GM23338 (cell line): ENCODE data around the gene SNX32. TPM values are rescaled to one million over a fixed set of nuclear protein-coding genes. Genes with fewer than 3 reads are reported as not detected.
A peak's percentile ranks its signal among the peaks of the same experiment; 100 is the strongest.

Experiments used
- ATAC-seq: fragments of 200-7000 bp; cut with Tn5 transposase; 3 replicates; pipeline ENCODE4 v1.9.1; 2020
- DNase-seq: peaks from one replicate; pipeline ENCODE4 v3.0.0-alpha.2; 2015; ENCODE audit warnings: low spot score
- H2AFZ ChIP-seq: fragments of 200-600 bp; sonication (generic); 2 replicates; pipeline ENCODE4 v1.8.0; 2016; ENCODE audit warnings: antibody characterized with exemption, mild to moderate bottlenecking, moderate library complexity
- H3F3A ChIP-seq: fragments of 200-600 bp; sonication (generic); replicated peaks from 2 replicates; pipeline ENCODE4 v1.8.0; 2017; ENCODE audit warnings: antibody characterized with exemption, mixed run types, low read depth
- H3K27ac ChIP-seq: fragments of 200-600 bp; sonication (generic); 2 replicates; pipeline ENCODE4 v1.6.1; 2016; ENCODE audit warnings: low read depth
- H3K27me3 ChIP-seq: fragments of 200-600 bp; sonication (generic); 2 replicates; pipeline ENCODE4 v1.8.0; 2016; ENCODE audit warnings: mild to moderate bottlenecking, mixed run types, moderate library complexity; ENCODE audit not compliant: insufficient read depth
- H3K36me3 ChIP-seq: fragments of 200-600 bp; sonication (generic); 2 replicates; pipeline ENCODE4 v1.8.0; 2016; ENCODE audit warnings: mild to moderate bottlenecking; ENCODE audit not compliant: insufficient read depth
- H3K4me1 ChIP-seq: fragments of 200-600 bp; sonication (generic); 2 replicates; pipeline ENCODE4 v1.8.0; 2016; ENCODE audit warnings: mild to moderate bottlenecking, moderate library complexity; ENCODE audit not compliant: insufficient read depth
- H3K4me2 ChIP-seq: fragments of 200-600 bp; sonication (generic); 2 replicates; pipeline ENCODE4 v1.7.1; 2017; ENCODE audit warnings: mixed run types
- H3K4me3 ChIP-seq: fragments of 200-600 bp; sonication (generic); 2 replicates; pipeline ENCODE4 v1.6.1; 2016; ENCODE audit warnings: mixed run types
- H3K79me2 ChIP-seq: fragments of 200-600 bp; sonication (generic); replicated peaks from 2 replicates; pipeline ENCODE4 v1.8.0; 2017; ENCODE audit warnings: mild to moderate bottlenecking; ENCODE audit not compliant: insufficient read depth
- H3K9me2 ChIP-seq: fragments of 200-600 bp; sonication (generic); 2 replicates; pipeline ENCODE4 v1.8.0; 2017; ENCODE audit not compliant: insufficient read depth
- H4K20me1 ChIP-seq: fragments of 200-600 bp; sonication (generic); replicated peaks from 2 replicates; pipeline ENCODE4 v1.8.0; 2017; ENCODE audit warnings: mild to moderate bottlenecking; ENCODE audit not compliant: insufficient read depth
- H3K27ac Mint-ChIP-seq: 2 replicates; pipeline ENCODE4 v1.8.0; 2020; ENCODE audit warnings: inconsistent platforms, mild to moderate bottlenecking, moderate library complexity, mixed read lengths
- H3K27me3 Mint-ChIP-seq: 3 replicates; pipeline ENCODE4 v1.8.0; 2022; ENCODE audit warnings: low read depth, mild to moderate bottlenecking, moderate library complexity, mixed read lengths, inconsistent platforms; ENCODE audit not compliant: insufficient read depth, poor library complexity
- H3K36me3 Mint-ChIP-seq: 3 replicates; pipeline ENCODE4 v1.8.0; 2021; ENCODE audit warnings: low read depth, mild to moderate bottlenecking, inconsistent platforms, moderate library complexity, mixed read lengths
- H3K4me1 Mint-ChIP-seq: 3 replicates; pipeline ENCODE4 v1.8.0; 2020; ENCODE audit warnings: mild to moderate bottlenecking, inconsistent platforms, mixed read lengths
- H3K4me3 Mint-ChIP-seq: 3 replicates; pipeline ENCODE4 v1.8.0; 2021; ENCODE audit warnings: moderate library complexity, mild to moderate bottlenecking, inconsistent platforms, mixed read lengths
- H3K9me3 Mint-ChIP-seq: 3 replicates; pipeline ENCODE4 v1.8.0; 2020; ENCODE audit warnings: moderate library complexity, mild to moderate bottlenecking, inconsistent platforms, mixed read lengths
- CREB1 ChIP-seq: fragments of 250-450 bp; sonication (Bioruptor Pico); IDR thresholded peaks from 2 replicates; pipeline ENCODE4 v1.5.0; 2020; ENCODE audit warnings: low read depth, mild to moderate bottlenecking, moderate library complexity
- CTCF ChIP-seq, 2 experiments: fragments of 200-600 bp in 1 of 2; sonication (generic) in 1 of 2; conservative IDR thresholded peaks; 2 replicates each; pipeline versions ENCODE4 v1.5.1 to v1.6.1; 2016 to 2017; ENCODE audit warnings: antibody characterized with exemption in 2 of 2, low read depth in 2 of 2, mild to moderate bottlenecking in 2 of 2, moderate library complexity in 1 of 2
- ETS1 ChIP-seq: IDR thresholded peaks from 2 replicates; pipeline ENCODE4 v1.6.1; 2016; ENCODE audit warnings: antibody characterized with exemption
- EZH2phosphoT487 ChIP-seq: fragments of 200-600 bp; sonication (generic); IDR thresholded peaks from one replicate; pipeline ENCODE4 v1.8.1; 2018; ENCODE audit warnings: antibody characterized with exemption; ENCODE audit not compliant: unreplicated experiment
- NANOG ChIP-seq: IDR thresholded peaks from 2 replicates; pipeline ENCODE4 v1.6.1; 2016; ENCODE audit warnings: antibody characterized with exemption, borderline replicate concordance
- REST ChIP-seq: IDR thresholded peaks from one replicate; pipeline ENCODE4 v1.6.1; 2018; ENCODE audit warnings: antibody characterized with exemption; ENCODE audit not compliant: unreplicated experiment
- STAT1 ChIP-seq: IDR thresholded peaks from one replicate; pipeline ENCODE4 v1.6.1; 2016; ENCODE audit warnings: antibody characterized with exemption; ENCODE audit not compliant: unreplicated experiment
- ZNF114 ChIP-seq: fragments of 250-450 bp; sonication (Bioruptor Pico); IDR thresholded peaks from 2 replicates; pipeline ENCODE4 v1.5.0; 2020; ENCODE audit warnings: mild to moderate bottlenecking, moderate library complexity
- ZNF331 ChIP-seq: fragments of 250-450 bp; sonication (Bioruptor Pico); IDR thresholded peaks from 2 replicates; pipeline ENCODE4 v1.5.0; 2020; ENCODE audit warnings: low read depth, mild to moderate bottlenecking, moderate library complexity
- polyA plus RNA-seq: library from polyadenylated mRNA; unstranded; fragments of >200 nt; fragmentation: Nextera tagmentation; extraction: Ambion mirVana; gene quantifications from 2 replicates; pipeline ENCODE4 v1.2.1, GENCODE V29; 2016
- total RNA-seq: library from RNA; depleted of rRNA; stranded (reverse); fragments of >200 nt; shearing (Covaris generic); gene quantifications from 2 replicates; pipeline ENCODE4 v1.2.3, GENCODE V29; 2014

SNX32 gene
- total and polyA plus RNA-seq, 2 experiments from 2014 or later, result 0.49 to 1.2 TPM

GRCh38 chr11:65884716-65885092 lies 50.9 kb downstream of the SNX32 start:
- H3K36me3 ChIP-seq, result peaks cover 14% of the 10 kb centered on the region; the same call in 1 of the 2 replicates
- no peak overlapping the region for H3K4me3 ChIP-seq
- ATAC-seq (peak; percentile 39), DNase-seq (peak; percentile 83)
- no peaks in the 10 kb centered on the region for H3K9me2 ChIP-seq
- Mint-ChIP-seq H3K9me3 (peaks cover 2% of the 10 kb centered on the region; the same call in 1 of the 3 replicates), H3K27me3 (peaks cover 21% of the 10 kb centered on the region), H3K4me1 (peaks cover 21% of the 10 kb centered on the region), H3K4me3 (no peak overlapping the region; the same call in 2 of the 3 replicates), H3K27ac (no peak overlapping the region), H3K36me3 (peaks cover 45% of the 10 kb centered on the region)
- no peak overlapping the region for H3K4me2 ChIP-seq
- peaks cover 7% of the 10 kb centered on the region for H3K27me3 ChIP-seq
- TF ChIP-seq CREB1 (CRISPR knock-in tag) (0 out of 2 replicates have a peak, but pooled peaks have one; percentile 47), EZH2phosphoT487 (no peak), CTCF (conservative IDR thresholded peaks at IDR 0.05; ENCODE audit: low read depth in 2 of 2) (peak; percentile 98 to 100)
- H3K27ac ChIP-seq, result no peak overlapping the region
- H3K79me2 ChIP-seq, result 0 out of 2 replicates have a peak, but pooled peaks cover 9% of the 10 kb centered on the region
- H2AFZ ChIP-seq, result no peak overlapping the region
- H4K20me1 ChIP-seq, result peaks cover 18% of the 10 kb centered on the region; the same call in 1 of the 2 replicates
- peaks cover 15% of the 10 kb centered on the region for H3K4me1 ChIP-seq
- peaks cover 35% of the 10 kb centered on the region for H3F3A ChIP-seq

GRCh38 chr11:65885231-65885630 lies 51.5 kb downstream of the SNX32 start:
- H3K79me2 ChIP-seq, result 0 out of 2 replicates have a peak, but pooled peaks cover 9% of the 10 kb centered on the region
- H4K20me1 ChIP-seq, result peaks cover 18% of the 10 kb centered on the region; the same call in 1 of the 2 replicates
- no peak overlapping the region for H2AFZ ChIP-seq
- no peak overlapping the region for H3K27ac ChIP-seq
- Mint-ChIP-seq H3K9me3 (peaks cover 2% of the 10 kb centered on the region; the same call in 1 of the 3 replicates), H3K4me1 (peaks cover 27% of the 10 kb centered on the region), H3K4me3 (no peak overlapping the region), H3K36me3 (peaks cover 45% of the 10 kb centered on the region), H3K27me3 (peaks cover 26% of the 10 kb centered on the region), H3K27ac (no peak overlapping the region)
- no peak overlapping the region for H3K4me2 ChIP-seq
- no peak for DNase-seq
- no peak for ATAC-seq
- H3K27me3 ChIP-seq, result peaks cover 13% of the 10 kb centered on the region
- H3K36me3 ChIP-seq, result peaks cover 14% of the 10 kb centered on the region; the same call in 1 of the 2 replicates
- H3K4me1 ChIP-seq, result peaks cover 20% of the 10 kb centered on the region
- no peak for TF ChIP-seq STAT1
- H3K4me3 ChIP-seq, result no peak overlapping the region
- H3F3A ChIP-seq, result peaks cover 39% of the 10 kb centered on the region
- no peaks in the 10 kb centered on the region for H3K9me2 ChIP-seq

GRCh38 chr11:65885808-65886536 lies 52.2 kb downstream of the SNX32 start:
- peak overlapping the region; percentile 98; the same call in 2 of the 3 replicates for H3K4me3 Mint-ChIP-seq
- H3K9me2 ChIP-seq, result no peaks in the 10 kb centered on the region
- H3F3A ChIP-seq, result peaks cover 39% of the 10 kb centered on the region
- 0 out of 2 replicates have a peak, but pooled peaks cover 9% of the 10 kb centered on the region for H3K79me2 ChIP-seq
- H3K9me3 Mint-ChIP-seq, result peaks cover 2% of the 10 kb centered on the region; the same call in 1 of the 3 replicates
- H3K4me3 ChIP-seq, result no peak overlapping the region
- H3K27ac Mint-ChIP-seq, result no peak overlapping the region
- peaks cover 28% of the 10 kb centered on the region for H3K4me1 Mint-ChIP-seq
- peaks cover 25% of the 10 kb centered on the region for H3K27me3 Mint-ChIP-seq
- peaks cover 14% of the 10 kb centered on the region; the same call in 1 of the 2 replicates for H3K36me3 ChIP-seq
- H3K27ac ChIP-seq, result no peak overlapping the region
- no peak overlapping the region for H2AFZ ChIP-seq
- ATAC-seq (no peak), DNase-seq (no peak)
- peaks cover 45% of the 10 kb centered on the region for H3K36me3 Mint-ChIP-seq
- H3K4me1 ChIP-seq, result peaks cover 20% of the 10 kb centered on the region
- H3K27me3 ChIP-seq, result peaks cover 15% of the 10 kb centered on the region
- H3K4me2 ChIP-seq, result no peak overlapping the region
- H4K20me1 ChIP-seq, result peaks cover 18% of the 10 kb centered on the region; the same call in 1 of the 2 replicates
- no peak for TF ChIP-seq ETS1
- no peak for TF ChIP-seq STAT1
- no peak for TF ChIP-seq ZNF114
- TF ChIP-seq ZNF331 (CRISPR knock-in tag), result no peak
- no peak for TF ChIP-seq NANOG
- TF ChIP-seq REST, result no peak
- TF ChIP-seq EZH2phosphoT487, result no peak
